Urinary bladder (tissue), 4 donors: ENCODE data around the gene PPP1R14D. TPM values are rescaled to one million over a fixed set of nuclear protein-coding genes. Genes with fewer than 3 reads are reported as not detected.

ENCODE experiments used
- DNase-seq: peaks from one replicate; pipeline ENCODE4 v3.0.0-alpha.2; 2015; ENCODE audit errors: extremely low spot score
- H3K27ac ChIP-seq: one replicate; pipeline ENCODE4 v1.5.1; 2013; ENCODE audit warnings: low read depth, mild to moderate bottlenecking, moderate library complexity
- H3K36me3 ChIP-seq: one replicate; pipeline ENCODE4 v1.6.1; 2013; ENCODE audit warnings: mild to moderate bottlenecking, moderate library complexity; ENCODE audit not compliant: insufficient read depth
- H3K4me1 ChIP-seq: one replicate; pipeline ENCODE4 v1.6.1; 2013; ENCODE audit warnings: mild to moderate bottlenecking, moderate library complexity; ENCODE audit not compliant: insufficient read depth
- H3K4me3 ChIP-seq: one replicate; pipeline ENCODE4 v1.5.1; 2013; ENCODE audit warnings: low read depth, low read length
- WGBS: extraction: QIAGEN DNeasy Blood & Tissue Kit; methylation state at CpG from one replicate; pipeline ENCODE4 v1.1.7; 2013; 5-methylcytosine and 5-hydroxymethylcytosine counted together
- polyA plus RNA-seq: library from polyadenylated mRNA; stranded (reverse); fragments of 200-250 nt; gene quantifications from one replicate; pipeline ENCODE4 v1.2.3, GENCODE V29; 2013
- total RNA-seq: library from RNA; depleted of rRNA; stranded (reverse); fragments of >200 nt; gene quantifications from one replicate; pipeline ENCODE4 v1.2.3, GENCODE V29; 2014
- donor health status: healthy with polysubstance abuse.
- donor health status: healthy.

The PPP1R14D gene
- total and polyA plus RNA-seq, 2 donors = not detected

- Histone ChIP-seq H3K36me3 (no peaks in the 10 kb centered on the region), H3K4me1 (no peaks in the 10 kb centered on the region), H3K27ac (no peak overlapping the region), H3K4me3 (no peak overlapping the region)
- WGBS = 48% methylated on average over 18 of the region's 18 CpGs
- no peak for DNase-seq
Measured at GRCh38 chr15:40859206-40859851, 30.8 kb upstream of the PPP1R14D start.

DNA sequence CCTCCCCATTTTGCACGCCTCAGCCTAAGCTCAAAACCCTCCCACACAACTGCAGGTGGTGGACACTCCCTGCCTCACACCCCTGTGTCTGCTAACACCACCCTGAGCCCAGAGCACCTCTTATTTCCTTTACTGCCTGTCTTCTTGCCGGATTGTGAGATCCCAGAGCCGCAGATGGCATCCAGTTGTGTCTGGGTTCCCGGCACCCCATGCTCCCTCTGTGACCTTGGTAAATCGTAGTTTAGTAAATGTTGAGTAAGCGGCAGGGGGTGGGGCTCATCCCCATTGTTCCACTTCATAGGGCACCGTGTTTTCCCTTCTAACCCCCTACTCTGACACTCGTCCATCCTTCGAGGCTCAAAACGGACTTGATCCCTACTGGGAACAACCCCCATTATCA is 30.2 kb upstream of the PPP1R14D start:
- no peak for DNase-seq
- no peak overlapping the region for H3K27ac ChIP-seq

DNA sequence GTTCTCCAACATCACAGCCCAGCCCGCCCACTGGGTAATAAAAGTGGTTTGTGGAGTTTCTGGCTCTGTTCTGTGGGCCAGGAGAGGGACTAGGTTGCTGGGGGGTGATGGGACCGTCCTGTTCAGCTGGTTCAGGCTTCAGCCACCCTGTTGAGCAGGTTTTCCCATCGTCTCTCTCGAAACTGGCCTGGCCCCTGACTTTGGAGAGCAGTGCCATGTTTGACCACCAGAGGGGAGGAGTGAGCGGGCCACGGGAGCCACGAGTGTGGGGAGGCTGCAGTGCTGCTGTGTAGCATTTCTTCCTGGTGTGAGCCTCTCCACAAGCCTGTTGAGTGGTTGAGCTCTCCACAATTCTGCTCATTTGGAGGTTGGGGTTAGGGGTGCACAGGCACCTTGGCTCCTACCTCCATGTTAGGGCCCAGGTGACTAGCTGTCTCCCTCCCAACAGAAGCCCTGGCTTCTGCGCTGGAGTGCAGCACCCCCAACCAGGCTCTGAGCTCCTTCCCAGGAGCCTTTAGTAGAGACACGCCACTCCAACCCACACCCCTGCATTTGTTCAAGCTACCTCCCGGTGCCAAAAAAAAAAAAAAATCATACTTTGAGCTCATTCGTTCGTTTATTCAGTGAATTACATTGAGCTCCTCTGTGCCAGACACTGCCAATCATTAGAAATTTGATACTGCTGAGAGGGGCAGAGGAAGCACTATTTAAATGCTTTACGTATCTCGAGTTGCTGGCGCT is 29.3 kb upstream of the PPP1R14D start:
- peak; percentile 86 for DNase-seq
- WGBS = 22% methylated on average over 15 of the region's 15 CpGs
- Histone ChIP-seq H3K36me3 (no peaks in the 10 kb centered on the region), H3K4me3 (no peak overlapping the region), H3K27ac (no peak overlapping the region), H3K4me1 (no peaks in the 10 kb centered on the region)

More for the DNA sequence above, 30.2 kb upstream of the PPP1R14D start:
- no peaks in the 10 kb centered on the region for H3K36me3 ChIP-seq
- 74% methylated on average over 10 of the region's 10 CpGs for WGBS
- H3K4me3 ChIP-seq = no peak overlapping the region
- H3K4me1 ChIP-seq = no peaks in the 10 kb centered on the region

DNA sequence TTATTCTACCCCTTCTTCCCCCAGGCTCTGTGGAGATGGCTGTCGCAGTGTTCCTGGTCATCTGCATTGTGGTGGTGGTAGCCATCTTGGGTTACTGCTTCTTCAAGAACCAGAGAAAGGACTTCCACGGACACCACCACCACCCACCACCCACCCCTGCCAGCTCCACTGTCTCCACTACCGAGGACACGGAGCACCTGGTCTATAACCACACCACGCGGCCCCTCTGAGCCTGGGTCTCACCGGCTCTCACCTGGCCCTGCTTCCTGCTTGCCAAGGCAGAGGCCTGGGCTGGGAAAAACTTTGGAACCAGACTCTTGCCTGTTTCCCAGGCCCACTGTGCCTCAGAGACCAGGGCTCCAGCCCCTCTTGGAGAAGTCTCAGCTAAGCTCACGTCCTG is 28.2 kb upstream of the PPP1R14D start:
- no peak overlapping the region for H3K4me3 ChIP-seq
- no peak for DNase-seq
- H3K4me1 ChIP-seq = no peaks in the 10 kb centered on the region
- H3K36me3 ChIP-seq = no peaks in the 10 kb centered on the region
- WGBS = 68% methylated on average over 8 of the region's 8 CpGs
- H3K27ac ChIP-seq = no peak overlapping the region

- H3K4me3 ChIP-seq = no peak overlapping the region
- 85% methylated on average over 13 of the region's 13 CpGs for WGBS
- no peak overlapping the region for H3K27ac ChIP-seq
- DNase-seq = no peak
- no peaks in the 10 kb centered on the region for H3K36me3 ChIP-seq
- H3K4me1 ChIP-seq = no peaks in the 10 kb centered on the region
Measured at GRCh38 chr15:40855706-40856234, 27.3 kb upstream of the PPP1R14D start.

- 58% methylated on average over 10 of the region's 10 CpGs for WGBS
- no peaks in the 10 kb centered on the region for H3K36me3 ChIP-seq
- no peaks in the 10 kb centered on the region for H3K4me1 ChIP-seq
- no peak for DNase-seq
- no peak overlapping the region for H3K4me3 ChIP-seq
- no peak overlapping the region for H3K27ac ChIP-seq
Measured at GRCh38 chr15:40854161-40854560, 25.7 kb upstream of the PPP1R14D start.

DNA sequence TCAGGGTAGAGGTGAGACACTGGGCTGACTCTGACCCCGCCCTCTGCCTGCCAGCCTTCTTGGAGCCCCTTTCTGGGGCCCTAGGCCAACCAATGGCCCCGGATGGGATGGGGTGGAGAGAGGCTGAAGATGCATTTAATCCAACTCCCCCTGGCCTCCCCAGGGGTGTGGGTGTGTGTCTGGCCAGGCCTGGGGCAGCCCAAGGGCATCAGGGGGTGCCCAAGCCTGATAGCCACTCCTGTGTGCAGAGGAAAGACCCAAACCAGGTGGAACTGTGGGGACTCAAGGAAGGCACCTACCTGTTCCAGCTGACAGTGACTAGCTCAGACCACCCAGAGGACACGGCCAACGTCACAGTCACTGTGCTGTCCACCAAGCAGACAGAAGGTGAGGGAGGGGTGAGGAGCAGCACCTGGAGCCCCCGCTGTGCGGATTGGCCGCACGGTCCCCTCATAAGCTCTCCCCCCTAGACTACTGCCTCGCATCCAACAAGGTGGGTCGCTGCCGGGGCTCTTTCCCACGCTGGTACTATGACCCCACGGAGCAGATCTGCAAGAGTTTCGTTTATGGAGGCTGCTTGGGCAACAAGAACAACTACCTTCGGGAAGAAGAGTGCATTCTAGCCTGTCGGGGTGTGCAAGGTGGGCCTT is 24.9 kb upstream of the PPP1R14D start:
- DNase-seq = no peak
- H3K36me3 ChIP-seq = no peaks in the 10 kb centered on the region
- H3K27ac ChIP-seq = no peak overlapping the region
- no peak overlapping the region for H3K4me3 ChIP-seq
- 92% methylated on average over 16 of the region's 16 CpGs for WGBS
- H3K4me1 ChIP-seq = no peaks in the 10 kb centered on the region

- DNase-seq = no peak
- no peak overlapping the region for H3K27ac ChIP-seq
- no peaks in the 10 kb centered on the region for H3K36me3 ChIP-seq
- H3K4me1 ChIP-seq = no peaks in the 10 kb centered on the region
- WGBS = 91% methylated on average over 5 of the region's 5 CpGs
- no peak overlapping the region for H3K4me3 ChIP-seq
Measured at GRCh38 chr15:40852529-40852928, 24.0 kb upstream of the PPP1R14D start.

DNA sequence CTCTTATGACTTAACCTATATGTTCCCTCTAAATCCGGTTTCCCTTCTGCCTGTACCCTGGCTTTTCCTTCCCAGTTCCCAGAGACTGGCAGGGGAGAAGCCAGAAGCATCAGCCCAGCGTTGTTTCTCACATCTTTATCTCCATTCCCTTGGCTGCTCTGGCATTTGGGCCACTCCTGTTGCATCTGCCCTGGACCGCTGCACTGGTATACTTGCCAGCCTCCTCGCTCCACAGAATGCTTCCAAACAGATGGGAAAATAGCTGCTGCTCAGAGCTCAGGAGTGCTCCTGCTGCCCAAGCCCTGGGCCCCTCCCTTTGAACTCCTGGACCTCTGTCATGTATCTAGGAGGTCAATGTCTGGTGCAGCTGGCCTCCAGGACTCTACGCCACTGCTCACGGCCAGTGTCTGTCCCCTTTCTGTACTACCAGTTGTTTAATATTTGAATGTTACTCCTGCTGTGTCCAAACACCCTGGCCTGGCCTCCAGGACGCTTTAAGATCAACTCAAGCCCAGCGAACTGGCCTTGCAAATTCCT is 22.1 kb upstream of the PPP1R14D start:
- H3K36me3 ChIP-seq = no peaks in the 10 kb centered on the region
- 85% methylated on average over 8 of the region's 8 CpGs for WGBS
- no peak for DNase-seq
- H3K27ac ChIP-seq = no peak overlapping the region
- H3K4me3 ChIP-seq = no peak overlapping the region
- H3K4me1 ChIP-seq = no peaks in the 10 kb centered on the region

- Histone ChIP-seq H3K4me1 (no peaks in the 10 kb centered on the region), H3K36me3 (no peaks in the 10 kb centered on the region), H3K27ac (peak overlapping the region; percentile 60), H3K4me3 (no peak overlapping the region)
- WGBS = 75% methylated on average over 7 of the region's 7 CpGs
- DNase-seq = peak; percentile 73
Measured at GRCh38 chr15:40847223-40847961, 18.9 kb upstream of the PPP1R14D start.

DNA sequence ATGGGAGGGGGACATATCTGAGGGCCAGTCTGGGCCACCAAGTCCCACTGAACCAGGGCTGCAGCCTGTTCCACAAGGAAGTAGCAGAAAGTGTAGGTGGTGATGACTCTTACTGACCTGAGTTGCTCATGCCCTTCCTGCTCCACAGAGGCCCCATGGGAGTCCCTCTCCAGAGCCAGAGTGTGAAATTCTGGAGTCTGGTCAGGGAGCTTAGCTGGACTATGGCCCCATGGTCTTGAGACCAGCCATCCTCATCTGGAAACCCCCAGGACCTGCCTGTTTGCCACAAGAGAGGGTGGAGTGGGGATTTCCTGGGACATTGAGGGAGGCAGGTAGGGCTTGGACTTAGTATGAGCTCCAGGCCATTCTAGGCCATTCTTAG is 18.3 kb upstream of the PPP1R14D start:
- no peak overlapping the region for H3K4me3 ChIP-seq
- no peak for DNase-seq
- no peaks in the 10 kb centered on the region for H3K36me3 ChIP-seq
- H3K4me1 ChIP-seq = no peaks in the 10 kb centered on the region
- peak overlapping the region; percentile 60 for H3K27ac ChIP-seq

GRCh38 chr15:40845511-40846284 is 17.2 kb upstream of the PPP1R14D start:
- 71% methylated on average over 8 of the region's 8 CpGs for WGBS
- Histone ChIP-seq H3K4me1 (no peaks in the 10 kb centered on the region), H3K27ac (peak overlapping the region; percentile 82)

DNA sequence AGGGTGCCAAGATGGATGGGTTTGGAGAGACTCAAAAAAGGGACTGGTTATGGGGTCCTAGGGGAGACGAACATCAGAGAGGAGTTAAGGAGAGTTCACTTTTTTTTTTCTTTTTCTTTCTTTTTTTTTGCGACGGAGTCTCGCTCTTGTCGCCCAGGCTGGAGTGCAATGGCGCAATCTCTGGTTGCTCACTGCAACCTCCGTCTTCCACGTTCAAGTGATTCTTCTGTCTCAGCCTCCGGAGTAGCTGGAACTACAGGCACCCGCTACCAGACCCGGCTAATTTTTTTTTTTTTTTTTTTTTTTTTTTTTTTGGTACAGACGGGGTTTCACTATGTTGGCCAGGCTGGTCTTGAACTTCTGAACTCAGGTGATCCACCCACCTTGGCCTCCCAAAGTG is 16.5 kb upstream of the PPP1R14D start:
- 50% methylated on average over 12 of the region's 12 CpGs for WGBS
- Histone ChIP-seq H3K36me3 (no peaks in the 10 kb centered on the region), H3K4me1 (no peaks in the 10 kb centered on the region), H3K4me3 (peak overlapping the region; percentile 54), H3K27ac (peak overlapping the region; percentile 82)
- no peak for DNase-seq

More at GRCh38 chr15:40845511-40846284, 17.2 kb upstream of the PPP1R14D start:
- Histone ChIP-seq H3K4me3 (no peak overlapping the region), H3K36me3 (no peaks in the 10 kb centered on the region)
- peak; percentile 55 for DNase-seq
